ENCODE measurements around the gene IGDCC3.

The IGDCC3 gene

GRCh38 chr15:65388306-65389080 is 10.7 kb upstream of the IGDCC3 start:
- no peak for DNase-seq (ENCODE audit: low spot score)

DNA sequence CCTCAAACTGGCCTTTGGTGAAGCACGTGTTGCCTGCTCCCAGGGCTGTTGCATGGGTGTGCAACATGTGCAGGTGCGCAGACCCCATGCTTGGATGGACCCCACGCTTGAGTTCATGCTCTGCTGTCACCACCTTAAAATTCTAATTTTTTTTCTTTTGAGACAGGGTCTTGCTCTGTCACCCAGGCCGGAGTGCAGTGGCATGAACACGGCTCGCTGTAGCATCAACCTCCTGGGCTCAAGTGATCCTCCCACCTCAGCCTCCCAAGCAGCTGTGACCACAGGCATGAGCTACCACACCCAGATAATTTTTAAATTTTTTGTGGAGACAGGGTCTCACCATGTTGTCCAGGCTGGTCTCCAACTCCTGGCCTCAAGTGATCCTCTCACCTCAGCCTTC is 9.1 kb upstream of the IGDCC3 start:
- DNase-seq (ENCODE audit: low spot score): no peak

GRCh38 chr15:65386376-65386775 is 8.6 kb upstream of the IGDCC3 start:
- no peak for DNase-seq (ENCODE audit: low spot score)

DNA sequence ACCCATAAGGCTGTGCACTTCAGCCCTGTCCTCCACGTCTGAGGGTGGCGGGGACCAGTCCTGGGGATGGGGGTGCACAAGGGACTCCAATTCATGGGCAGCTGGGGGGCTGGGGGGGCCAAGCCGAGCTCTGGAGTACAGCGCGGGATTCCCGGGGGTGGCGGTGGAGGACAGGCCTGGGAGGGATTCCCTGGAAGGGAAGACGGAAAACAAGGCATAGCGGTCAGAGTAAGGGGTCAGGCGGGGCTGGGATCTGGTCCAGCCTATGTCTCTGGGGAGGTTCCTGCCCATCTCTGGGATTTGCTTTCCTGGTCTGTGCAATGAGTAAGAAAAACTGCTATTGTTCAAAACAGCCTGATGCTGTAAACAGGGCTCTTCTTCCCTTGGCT is 8.1 kb upstream of the IGDCC3 start:
- DNase-seq (ENCODE audit: low spot score): no peak

- DNase-seq (ENCODE audit: low spot score): peak; percentile 93
Measured at GRCh38 chr15:65384895-65385869, 7.4 kb upstream of the IGDCC3 start.

DNA sequence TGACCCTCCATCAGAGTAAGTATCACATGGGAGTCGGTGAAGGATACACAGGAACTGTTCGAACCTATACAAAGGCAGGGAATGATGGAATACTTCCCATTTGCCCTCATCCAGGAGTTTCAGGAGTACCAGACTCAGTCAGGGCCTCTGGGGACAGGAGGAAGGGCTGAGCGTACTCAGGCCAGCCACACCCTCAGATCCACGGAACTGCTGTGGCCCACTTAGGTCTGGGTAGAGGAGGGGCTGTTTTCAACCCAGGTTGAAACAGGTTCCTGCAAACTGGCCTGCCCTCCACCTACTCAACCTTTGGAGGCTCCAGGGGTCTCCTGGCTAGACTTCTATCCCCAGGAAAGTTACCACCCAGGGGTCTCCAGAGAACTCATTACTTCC is 6.7 kb upstream of the IGDCC3 start:
- no peak for DNase-seq (ENCODE audit: low spot score)

DNA sequence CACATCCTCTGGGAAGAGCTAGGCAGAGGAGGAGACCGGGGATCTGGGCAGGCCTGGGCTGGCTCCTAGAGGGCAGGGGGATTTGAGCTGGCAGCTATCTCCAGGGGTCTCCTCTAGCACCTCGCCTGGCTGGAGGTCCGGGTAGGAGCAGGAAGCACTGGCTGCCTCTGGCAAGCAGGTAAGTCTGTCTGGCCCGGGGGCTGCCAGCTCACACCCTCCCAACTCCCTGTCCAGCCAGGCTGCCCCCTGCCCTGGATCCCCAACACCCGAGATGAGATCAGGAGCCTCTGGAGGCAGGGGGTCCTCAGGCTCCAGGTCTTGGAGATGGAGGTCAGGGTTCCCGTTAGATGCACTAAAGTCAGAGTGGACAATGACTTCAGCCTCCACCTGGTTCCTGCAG is 6.2 kb upstream of the IGDCC3 start:
- no peak for DNase-seq (ENCODE audit: low spot score)

- no peak for DNase-seq (ENCODE audit: low spot score)
Measured at GRCh38 chr15:65383456-65383855, 5.7 kb upstream of the IGDCC3 start.

GRCh38 chr15:65382921-65383320 is 5.1 kb upstream of the IGDCC3 start:
- no peak for DNase-seq (ENCODE audit: low spot score)

GRCh38 chr15:65382146-65382491 is 4.3 kb upstream of the IGDCC3 start:
- DNase-seq (ENCODE audit: low spot score): no peak

DNA sequence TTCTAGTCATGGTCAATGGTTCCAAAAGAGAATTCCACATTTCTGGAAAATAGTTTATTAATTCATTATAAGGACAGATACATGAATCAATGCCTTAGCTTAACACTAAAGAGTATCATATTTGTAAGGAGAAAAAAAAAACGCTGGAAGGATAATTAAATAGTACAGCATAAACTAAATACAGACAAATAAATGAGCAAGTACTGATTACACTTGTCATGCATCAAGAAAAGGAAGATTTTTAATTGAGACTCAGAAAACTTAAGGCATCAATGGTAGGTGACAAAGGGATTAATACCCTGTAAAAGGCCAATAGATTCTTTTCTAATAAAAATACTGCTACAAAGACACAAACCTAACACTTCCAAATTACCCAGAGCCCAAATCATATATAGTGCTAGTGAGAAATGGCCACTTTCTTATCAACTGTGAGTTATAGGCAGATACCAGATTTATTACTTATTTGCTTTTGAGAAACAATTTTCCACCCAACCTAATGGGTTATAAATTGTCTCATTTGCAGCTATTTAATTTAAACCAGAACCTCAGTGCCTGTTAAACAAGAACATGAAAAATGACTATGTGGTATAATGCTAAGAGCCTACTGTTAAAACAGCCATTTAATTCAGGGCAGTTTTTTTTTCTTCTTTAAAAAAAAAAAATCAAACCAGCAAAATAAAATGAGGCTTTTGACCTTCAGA is 3.8 kb upstream of the IGDCC3 start:
- no peak for DNase-seq (ENCODE audit: low spot score)

GRCh38 chr15:65379986-65380385 is 2.2 kb upstream of the IGDCC3 start:
- DNase-seq (ENCODE audit: low spot score): no peak

DNA sequence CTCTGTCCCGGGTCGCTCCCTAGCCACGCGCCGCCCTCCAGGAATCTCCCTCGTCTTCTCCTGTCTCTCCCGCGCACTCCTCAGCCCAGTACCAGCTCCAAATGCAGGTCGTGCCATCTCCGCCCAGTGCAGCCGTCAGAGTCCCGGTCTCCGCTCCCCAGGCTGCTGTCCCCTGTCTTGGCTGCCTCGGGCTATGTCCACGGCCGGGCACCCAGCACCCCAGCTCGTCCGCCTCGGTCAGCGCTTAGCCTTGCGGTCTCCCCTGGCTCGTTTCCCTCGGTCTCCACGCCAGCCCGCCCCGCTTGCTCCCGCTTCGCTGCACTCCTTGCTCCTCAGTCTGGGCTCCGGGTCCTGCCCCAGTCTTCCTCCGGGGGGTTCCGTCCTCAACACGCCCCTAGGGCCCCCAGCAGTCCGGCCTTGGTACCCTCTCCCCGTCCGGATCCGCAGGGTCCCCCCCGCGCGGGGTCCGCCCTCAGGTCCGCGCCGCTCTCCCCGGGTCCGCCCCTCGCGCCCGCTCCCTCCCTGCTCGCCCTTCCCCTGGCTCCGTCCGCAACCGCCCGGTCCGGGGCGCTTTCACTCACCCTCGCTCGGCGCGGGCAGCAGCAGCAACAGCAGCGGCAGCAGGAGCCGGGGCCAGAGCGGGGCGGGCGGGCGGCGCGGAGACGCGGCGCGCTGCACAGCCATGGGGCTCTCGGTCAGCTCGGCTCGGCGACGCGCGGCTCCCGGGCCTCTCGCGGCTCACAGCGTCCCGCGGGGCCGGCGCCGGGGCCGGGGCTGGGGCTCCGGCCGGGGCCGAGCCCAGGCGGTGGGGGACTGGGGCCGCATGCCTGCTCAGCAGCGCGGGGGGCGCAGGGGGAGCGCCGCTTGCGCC is 462 bp downstream of the IGDCC3 start:
- DNase-seq (ENCODE audit: low spot score): peak; percentile 62

DNA sequence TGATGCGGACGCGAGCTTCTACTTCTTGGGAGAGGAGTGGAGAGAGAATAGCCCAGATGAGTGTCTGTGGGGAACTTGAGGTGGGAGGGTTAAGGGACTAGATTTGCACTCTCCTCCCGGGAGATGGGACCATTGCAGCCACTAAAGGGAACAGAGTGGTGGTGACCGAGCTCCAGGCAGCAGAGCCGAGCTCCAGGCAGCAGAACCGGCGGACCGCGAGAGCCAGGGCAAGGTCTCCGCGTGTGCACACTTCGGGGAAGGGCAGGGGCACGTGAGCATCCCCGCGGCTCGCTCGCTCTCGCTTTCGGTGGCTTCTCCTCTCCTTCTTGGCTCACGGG is 1.1 kb downstream of the IGDCC3 start:
- DNase-seq (ENCODE audit: low spot score): peak; percentile 27

DNA sequence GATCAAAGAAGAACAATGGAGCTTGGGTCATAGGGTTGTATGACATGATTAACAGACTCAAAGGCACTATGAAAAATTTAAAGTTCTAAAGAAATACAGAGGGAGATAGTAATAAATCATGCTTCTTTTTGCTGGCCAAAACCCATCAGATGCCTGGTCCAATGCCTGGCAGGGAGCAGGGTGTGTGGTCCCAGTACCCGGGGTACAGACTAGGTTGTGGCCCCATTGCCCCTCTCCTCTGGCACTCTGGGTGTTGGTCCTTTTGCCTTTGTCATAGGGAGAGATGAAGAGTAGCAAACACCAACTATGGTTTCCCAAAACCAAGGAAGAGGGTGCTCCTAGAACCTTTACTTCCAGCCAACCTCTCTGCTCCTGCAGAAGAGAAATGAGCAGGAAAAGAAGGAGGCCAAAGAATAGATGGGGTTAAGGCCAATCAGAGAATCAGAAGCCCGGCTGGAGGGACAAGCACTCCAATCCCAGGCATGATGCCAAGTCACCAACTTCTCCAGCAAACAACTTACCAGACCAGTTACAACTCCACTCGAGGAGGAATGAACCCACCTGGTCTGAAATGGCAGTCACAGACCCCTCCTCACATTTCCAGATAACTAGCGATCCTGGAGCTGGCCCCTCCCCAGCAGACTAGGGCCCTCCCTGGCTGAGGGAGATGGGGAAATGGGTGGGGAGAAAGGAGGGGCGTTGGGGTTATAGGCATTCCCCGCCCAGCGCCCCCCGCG is 1.8 kb downstream of the IGDCC3 start:
- no peak for DNase-seq (ENCODE audit: low spot score)

DNA sequence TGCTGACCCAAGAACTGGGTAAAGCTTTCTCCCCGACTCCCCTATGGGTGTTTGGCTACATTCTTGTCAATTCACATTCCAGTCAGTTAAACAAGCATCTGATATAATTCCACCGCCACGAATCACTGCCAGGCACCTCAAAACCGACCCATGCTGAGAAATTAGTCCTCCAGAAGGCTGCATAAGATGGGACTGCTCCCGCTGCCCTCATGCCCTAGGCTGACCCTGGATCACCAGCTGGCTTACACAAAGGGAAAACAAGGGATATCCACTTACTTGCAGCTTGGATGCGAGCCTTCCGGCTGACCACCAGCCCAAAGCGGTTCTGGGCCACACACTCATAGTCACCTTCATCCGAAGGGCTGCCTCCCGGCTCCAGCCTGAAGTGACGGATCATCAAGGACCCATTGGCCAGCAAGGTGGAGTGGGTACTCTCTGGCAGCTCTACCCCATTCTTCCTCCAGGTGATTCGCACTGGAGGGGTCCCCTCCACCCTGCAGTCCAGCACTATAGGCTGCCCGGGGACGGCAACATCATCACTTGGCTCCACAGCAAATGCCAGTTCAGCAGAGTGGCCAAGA is 2.9 kb downstream of the IGDCC3 start:
- no peak for DNase-seq (ENCODE audit: low spot score)

- no peak for DNase-seq (ENCODE audit: low spot score)
Measured at GRCh38 chr15:65374334-65374733, 3.5 kb downstream of the IGDCC3 start.

DNA sequence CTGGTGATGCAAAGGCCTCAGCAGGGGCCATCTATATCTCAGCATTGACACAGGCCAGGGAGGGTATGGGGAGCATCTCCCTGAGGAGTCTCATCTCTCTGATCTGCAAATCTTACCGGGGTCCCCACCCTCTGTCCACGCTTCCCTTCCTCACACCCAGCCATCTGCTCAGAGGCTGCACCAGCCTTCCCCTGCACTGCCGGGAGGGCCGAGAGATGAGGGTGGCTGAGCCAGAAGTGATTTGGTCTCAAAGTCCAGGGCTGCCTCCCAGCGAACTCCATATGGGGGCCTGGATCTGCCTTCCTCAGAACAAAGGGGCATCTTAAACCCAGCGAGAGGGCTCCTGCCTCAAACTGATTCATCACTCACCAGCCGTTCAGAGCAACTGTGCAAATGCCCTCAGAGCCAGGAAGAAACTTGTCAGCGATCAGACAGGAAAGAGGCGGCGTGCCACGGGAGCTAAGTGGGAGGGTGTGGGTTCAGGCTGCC is 4.6 kb downstream of the IGDCC3 start:
- no peak for DNase-seq (ENCODE audit: low spot score)

DNA sequence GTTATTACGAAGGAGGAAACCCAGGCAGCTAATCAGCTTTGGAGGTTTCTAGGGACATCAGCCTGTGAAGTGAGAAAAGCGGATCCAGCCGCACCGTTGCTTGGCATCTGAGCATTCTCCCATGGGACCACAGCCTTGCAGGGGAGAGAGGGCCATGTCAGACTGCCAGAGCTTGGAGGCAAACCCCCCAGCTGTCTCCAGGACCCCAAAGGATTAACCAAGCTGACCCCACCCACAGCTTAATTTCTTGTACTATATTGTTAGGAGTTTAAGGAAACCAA is 5.1 kb downstream of the IGDCC3 start:
- DNase-seq (ENCODE audit: low spot score): no peak

DNA sequence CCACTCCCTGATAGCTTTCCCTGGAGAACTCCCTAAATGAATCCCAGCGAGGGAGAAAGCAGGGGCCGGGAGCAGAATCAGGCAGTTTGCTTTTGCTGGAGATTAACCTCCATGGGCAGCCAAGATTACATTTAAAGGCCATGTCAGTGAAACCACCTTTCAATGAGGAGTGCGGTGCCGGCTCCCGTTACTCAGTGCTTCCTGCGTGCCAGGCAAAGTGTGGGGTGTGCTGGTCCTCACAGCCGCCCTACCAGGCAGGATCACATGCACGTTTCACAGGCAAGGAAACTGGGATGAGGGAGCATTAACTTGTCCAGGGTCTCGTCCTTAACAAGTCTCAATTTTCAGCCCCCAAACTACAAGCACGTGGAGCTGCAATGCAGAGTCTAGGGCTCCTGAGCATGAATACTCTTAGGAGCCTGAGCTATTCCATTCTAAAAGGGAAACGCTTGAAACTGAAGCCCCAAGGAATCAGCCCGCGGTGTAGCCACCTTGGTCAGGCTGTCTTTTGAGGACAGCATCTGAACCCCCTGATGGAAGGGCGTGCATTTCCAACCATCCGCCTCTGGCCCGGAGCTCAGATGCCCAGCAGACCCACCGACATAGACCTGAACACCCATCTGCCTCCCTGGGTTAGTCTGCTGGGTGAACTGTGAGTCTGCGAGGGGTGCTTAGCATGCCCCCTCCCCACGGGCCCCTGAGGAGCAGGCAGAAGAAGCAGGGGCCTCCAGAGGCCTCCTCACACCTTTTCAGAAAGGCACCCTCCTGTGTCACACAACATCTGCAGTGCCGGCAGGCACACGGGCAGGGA is 5.6 kb downstream of the IGDCC3 start:
- no peak for DNase-seq (ENCODE audit: low spot score)

All from GM03348 (cell line).